ENCODE measurements around the gene GJB5.

GRCh38 chr1:34746785-34747637 lies 7.8 kb upstream of the GJB5 start:
- TF ChIP-seq CTCF (IDR thresholded peaks at IDR 0.05) (no peak), ZFX (IDR thresholded peaks at IDR 0.05; ENCODE audit: borderline replicate concordance) (no peak)
